K562 (cell line): ENCODE measurements around the gene RNF222. TPM values are rescaled to one million over a fixed set of nuclear protein-coding genes. Genes with fewer than 3 reads are reported as not detected.
A peak's percentile ranks its signal among the peaks of the same experiment; 100 is the strongest.

Experiments
- ATAC-seq: fragments of 200-7000 bp; cut with Tn5 transposase; 3 replicates; pipeline ENCODE4 v1.9.1; 2020; ENCODE audit warnings: moderate library complexity
- BruUV-seq: library from RNA; stranded (reverse); fragments of 400-500 nt; replicated peaks from 2 replicates; lab custom pipeline; 2021; lab: Mats Ljungman, UMichigan
- CTCF ChIA-PET: fragments of 300-600 bp; formaldehyde crosslinking; extraction: SDS; loops from one replicate; lab custom pipeline; 2021; ENCODE audit warnings: low intra/inter-chr PET ratio; lab: Yijun Ruan, JAX
- POLR2A ChIA-PET: fragments of 300-600, 350-650 bp; sonication (Branson Sonifier 250); formaldehyde crosslinking; extraction: SDS; loops from one replicate; lab custom pipeline; 2021; ENCODE audit warnings: antibody characterized with exemption, inconsistent platforms; lab: Yijun Ruan, JAX
- DNase-seq, 4 experiments: peaks; one replicate each; pipeline versions ENCODE4 v3.0.0 to v3.0.0-alpha.2; 2011 to 2018; ENCODE audit warnings: low spot score in 3 of 4, mixed read lengths in 3 of 4; ENCODE audit errors: extremely low read depth in 1 of 4
- FAIRE-seq: peaks from 2 replicates; lab custom pipeline; 2011; peaks lifted over from hg19 to GRCh38; lab: Jason Lieb, UNC
- H2AFZ ChIP-seq: 2 replicates; pipeline ENCODE4 v1.6.0; 2011; ENCODE audit warnings: low read depth, low read length, control low read depth, inconsistent platforms
- H3K27ac ChIP-seq: fragments of 200-600 bp; 3 replicates; pipeline ENCODE4 v1.8.0; 2011; ENCODE audit warnings: low read depth, mild to moderate bottlenecking, control low read depth, inconsistent platforms, low read length, moderate library complexity, mixed read lengths; ENCODE audit errors: extremely low read depth
- H3K27me3 ChIP-seq, 2 experiments: fragments of 300-600 bp in 1 of 2; 2 replicates in 1 of 2; 3 replicates in 1 of 2; pipeline versions ENCODE4 v1.6.0 to v1.8.0; 2011; ENCODE audit warnings: inconsistent platforms in 2 of 2, low read length in 2 of 2, mild to moderate bottlenecking in 1 of 2, mixed read lengths in 1 of 2, moderate library complexity in 1 of 2; ENCODE audit not compliant: control insufficient read depth in 2 of 2, insufficient read depth in 2 of 2
- H3K36me3 ChIP-seq: fragments of 300-600 bp; 3 replicates; pipeline ENCODE4 v1.8.0; 2011; ENCODE audit warnings: mild to moderate bottlenecking, low read length, inconsistent platforms; ENCODE audit not compliant: control insufficient read depth, insufficient read depth
- H3K4me1 ChIP-seq, 2 experiments: fragments of 200-600 bp in 1 of 2; replicated peaks in 1 of 2; 2 replicates in 1 of 2; 3 replicates in 1 of 2; pipeline versions ENCODE4 v1.5.1 to v1.8.0; 2011; ENCODE audit warnings: inconsistent platforms in 2 of 2, low read length in 2 of 2, mild to moderate bottlenecking in 1 of 2, mixed read lengths in 1 of 2, moderate library complexity in 1 of 2; ENCODE audit not compliant: control insufficient read depth in 2 of 2, insufficient read depth in 2 of 2
- H3K4me2 ChIP-seq: 2 replicates; pipeline ENCODE4 v1.6.1; 2011; ENCODE audit warnings: low read length, control low read depth, inconsistent platforms, mixed read lengths; ENCODE audit not compliant: insufficient read depth
- H3K4me3 ChIP-seq: fragments of 200-600 bp; sonication (generic), shearing (Covaris generic); 2 replicates; pipeline ENCODE4 v1.5.1; 2016; ENCODE audit warnings: control low read depth, inconsistent platforms
- H3K79me2 ChIP-seq: fragments of 200-600 bp; 3 replicates; pipeline ENCODE4 v1.8.0; 2011; ENCODE audit warnings: low read length, inconsistent platforms; ENCODE audit not compliant: control insufficient read depth, insufficient read depth
- H3K9ac ChIP-seq, 2 experiments: 2 replicates each; pipeline versions ENCODE4 v1.6.0 to v1.6.1; 2011; ENCODE audit warnings: low read depth in 2 of 2, low read length in 2 of 2, control low read depth in 1 of 2, inconsistent platforms in 1 of 2, mild to moderate bottlenecking in 1 of 2, mixed read lengths in 1 of 2; ENCODE audit not compliant: insufficient read depth in 1 of 2
- H3K9me1 ChIP-seq: one replicate; pipeline ENCODE4 v1.6.0; 2011; ENCODE audit warnings: inconsistent platforms, mild to moderate bottlenecking, low read length, moderate library complexity; ENCODE audit not compliant: control insufficient read depth, insufficient read depth
- H3K9me3 ChIP-seq: replicated peaks from 2 replicates; pipeline ENCODE4 v1.5.1; 2011; ENCODE audit warnings: low read depth, low read length, inconsistent platforms; ENCODE audit not compliant: control insufficient read depth, insufficient read depth
- H4K20me1 ChIP-seq: replicated peaks from 2 replicates; pipeline ENCODE4 v1.6.1; 2011; ENCODE audit warnings: low read length, inconsistent platforms, mixed read lengths; ENCODE audit not compliant: control insufficient read depth, insufficient read depth
- DEAF1 ChIP-seq: fragments of 450-650 bp; formaldehyde crosslinking; IDR thresholded peaks from 2 replicates; pipeline ENCODE4 v1.4.0; 2020; ENCODE audit warnings: mild to moderate bottlenecking, moderate library complexity
- HNRNPK ChIP-seq: fragments of 200-400 bp; formaldehyde crosslinking; IDR thresholded peaks from one replicate; pipeline ENCODE4 v1.6.1; 2018; ENCODE audit warnings: mild to moderate bottlenecking, low read depth, low read length; ENCODE audit not compliant: poor library complexity, severe bottlenecking
- JUNB ChIP-seq: fragments of 450-650 bp; formaldehyde crosslinking; conservative IDR thresholded peaks from 2 replicates; pipeline ENCODE4 v1.4.0; 2020; ENCODE audit warnings: mild to moderate bottlenecking
- RBM17 ChIP-seq: fragments of 200-400 bp; formaldehyde crosslinking; IDR thresholded peaks from 2 replicates; pipeline ENCODE4 v1.6.1; 2017; ENCODE audit warnings: low read depth, mild to moderate bottlenecking, low read length, borderline replicate concordance
- THAP7 ChIP-seq: fragments of 250-450 bp; sonication (Bioruptor Pico); IDR thresholded peaks from 2 replicates; pipeline ENCODE4 v1.5.0; 2021
- ZNF785 ChIP-seq: fragments of 250-450 bp; sonication (Bioruptor Pico); IDR thresholded peaks from 2 replicates; pipeline ENCODE4 v1.4.0; 2020; ENCODE audit warnings: mild to moderate bottlenecking
- WGBS: fragments of 100-300 bp; shearing (Covaris generic); methylation state at CpG from one replicate; pipeline ENCODE4 v1.1.6; 2016; ENCODE audit warnings: low coverage, mixed read lengths; ENCODE audit not compliant: insufficient coverage; ENCODE audit errors: missing lambda C conversion rate; 5-methylcytosine and 5-hydroxymethylcytosine counted together
- in situ Hi-C: fragments of 300-500 bp; cut with MboI; formaldehyde crosslinking; loops from 4 replicates; pipeline ENCODE4 v1.15.0; 2018; ENCODE audit warnings: inconsistent platforms, mixed read lengths
- intact Hi-C: fragments of 100-400 bp; cut with micrococcal nuclease; formaldehyde crosslinking; loops from 2 replicates; pipeline ENCODE4 v1.14.2; 2022
- polyA plus RNA-seq, 8 experiments: library from polyadenylated mRNA; depleted of rRNA in 4 of 8; stranded (reverse) in 5 of 8; unstranded in 3 of 8; fragments of >200 nt; fragmentation: Nextera tagmentation in 2 of 8; fragmentation: Illumina TruSeq in 1 of 8; extraction: Ambion mirVana in 2 of 8; extraction: Trizol in 1 of 8; gene quantifications; 2 replicates each; pipeline versions ENCODE4 v1.2.1 to v1.2.3, GENCODE V29; 2011 to 2014; ENCODE audit warnings: inconsistent platforms in 1 of 8, missing spikeins in 1 of 8
- total RNA-seq, 7 experiments: library from RNA; depleted of rRNA in 6 of 7; stranded (reverse); fragments of >200 nt in 6 of 7; fragmentation: Illumina TruSeq in 2 of 7; extraction: Trizol in 2 of 7; gene quantifications; 2 replicates each; pipeline versions ENCODE4 v1.2.1 to v1.2.3, GENCODE V29; 2011 to 2021; ENCODE audit warnings: low replicate concordance in 1 of 7
- TF ChIP-seq, protein P1 (sequence below): sonication (generic); formaldehyde crosslinking; IDR thresholded peaks from 2 replicates; pipeline ENCODE4 v1.8.1; 2023; ENCODE audit warnings: mild to moderate bottlenecking, missing genetic modification reagents
- TF ChIP-seq, protein P2 (sequence below): fragments of 250-450 bp; sonication (Bioruptor Pico); IDR thresholded peaks from 2 replicates; pipeline ENCODE4 v1.5.0; 2021; ENCODE audit warnings: mild to moderate bottlenecking, moderate library complexity

Gene RNF222
- total and polyA plus RNA-seq, 9 of the 15 experiments (the other 6 are each of a cell fraction or from before 2014, with no cell fraction given), result not detected

DNA sequence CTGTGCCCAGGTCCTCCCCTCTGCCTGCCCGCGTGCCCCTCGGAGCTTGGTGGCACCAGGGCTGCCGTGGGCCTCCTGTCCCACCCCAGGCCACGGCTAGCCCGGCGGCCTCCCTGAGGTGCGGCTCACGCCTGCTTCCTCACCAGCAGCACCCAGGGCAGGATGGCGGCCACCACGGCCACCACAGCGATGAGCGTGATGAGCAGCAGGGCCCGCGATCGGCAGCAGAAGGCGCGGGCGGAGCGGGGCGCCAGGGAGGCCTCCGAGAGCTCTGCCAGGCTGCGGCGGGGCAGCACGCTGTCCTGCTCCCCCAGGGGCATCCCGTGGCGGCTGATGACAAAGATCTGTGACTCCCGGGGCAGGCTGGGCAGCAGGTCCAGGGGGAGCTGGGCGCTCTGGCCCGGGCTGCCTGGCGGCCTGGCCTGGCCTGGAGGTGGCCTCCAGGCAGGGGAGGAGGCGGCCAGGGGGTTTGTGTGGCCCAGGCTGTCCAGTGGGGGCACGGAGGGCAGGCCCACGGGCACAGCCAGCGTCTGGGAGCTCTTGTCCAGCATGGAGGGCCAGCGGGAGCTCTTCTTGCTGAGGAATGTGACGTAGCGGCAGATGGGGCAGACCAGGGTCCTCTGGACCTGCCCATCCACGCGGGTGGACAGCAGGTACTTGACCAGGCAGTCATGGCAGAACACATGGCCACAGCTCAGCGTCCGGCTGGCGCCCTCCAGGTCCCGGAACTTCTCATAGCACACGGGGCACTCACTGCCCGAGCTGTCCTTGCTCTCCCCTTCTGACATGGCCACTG is 4.8 kb downstream of the RNF222 start:
- H3K4me2 ChIP-seq, result no peak overlapping the region
- no peak for DNase-seq
- TF ChIP-seq, protein P1, sequence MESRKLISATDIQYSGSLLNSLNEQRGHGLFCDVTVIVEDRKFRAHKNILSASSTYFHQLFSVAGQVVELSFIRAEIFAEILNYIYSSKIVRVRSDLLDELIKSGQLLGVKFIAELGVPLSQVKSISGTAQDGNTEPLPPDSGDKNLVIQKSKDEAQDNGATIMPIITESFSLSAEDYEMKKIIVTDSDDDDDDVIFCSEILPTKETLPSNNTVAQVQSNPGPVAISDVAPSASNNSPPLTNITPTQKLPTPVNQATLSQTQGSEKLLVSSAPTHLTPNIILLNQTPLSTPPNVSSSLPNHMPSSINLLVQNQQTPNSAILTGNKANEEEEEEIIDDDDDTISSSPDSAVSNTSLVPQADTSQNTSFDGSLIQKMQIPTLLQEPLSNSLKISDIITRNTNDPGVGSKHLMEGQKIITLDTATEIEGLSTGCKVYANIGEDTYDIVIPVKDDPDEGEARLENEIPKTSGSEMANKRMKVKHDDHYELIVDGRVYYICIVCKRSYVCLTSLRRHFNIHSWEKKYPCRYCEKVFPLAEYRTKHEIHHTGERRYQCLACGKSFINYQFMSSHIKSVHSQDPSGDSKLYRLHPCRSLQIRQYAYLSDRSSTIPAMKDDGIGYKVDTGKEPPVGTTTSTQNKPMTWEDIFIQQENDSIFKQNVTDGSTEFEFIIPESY (CRISPR knock-in tag), result 0 out of 2 replicates have a peak, but pooled peaks have one; percentile 35
- no peak for TF ChIP-seq RBM17
- TF ChIP-seq, protein P2, sequence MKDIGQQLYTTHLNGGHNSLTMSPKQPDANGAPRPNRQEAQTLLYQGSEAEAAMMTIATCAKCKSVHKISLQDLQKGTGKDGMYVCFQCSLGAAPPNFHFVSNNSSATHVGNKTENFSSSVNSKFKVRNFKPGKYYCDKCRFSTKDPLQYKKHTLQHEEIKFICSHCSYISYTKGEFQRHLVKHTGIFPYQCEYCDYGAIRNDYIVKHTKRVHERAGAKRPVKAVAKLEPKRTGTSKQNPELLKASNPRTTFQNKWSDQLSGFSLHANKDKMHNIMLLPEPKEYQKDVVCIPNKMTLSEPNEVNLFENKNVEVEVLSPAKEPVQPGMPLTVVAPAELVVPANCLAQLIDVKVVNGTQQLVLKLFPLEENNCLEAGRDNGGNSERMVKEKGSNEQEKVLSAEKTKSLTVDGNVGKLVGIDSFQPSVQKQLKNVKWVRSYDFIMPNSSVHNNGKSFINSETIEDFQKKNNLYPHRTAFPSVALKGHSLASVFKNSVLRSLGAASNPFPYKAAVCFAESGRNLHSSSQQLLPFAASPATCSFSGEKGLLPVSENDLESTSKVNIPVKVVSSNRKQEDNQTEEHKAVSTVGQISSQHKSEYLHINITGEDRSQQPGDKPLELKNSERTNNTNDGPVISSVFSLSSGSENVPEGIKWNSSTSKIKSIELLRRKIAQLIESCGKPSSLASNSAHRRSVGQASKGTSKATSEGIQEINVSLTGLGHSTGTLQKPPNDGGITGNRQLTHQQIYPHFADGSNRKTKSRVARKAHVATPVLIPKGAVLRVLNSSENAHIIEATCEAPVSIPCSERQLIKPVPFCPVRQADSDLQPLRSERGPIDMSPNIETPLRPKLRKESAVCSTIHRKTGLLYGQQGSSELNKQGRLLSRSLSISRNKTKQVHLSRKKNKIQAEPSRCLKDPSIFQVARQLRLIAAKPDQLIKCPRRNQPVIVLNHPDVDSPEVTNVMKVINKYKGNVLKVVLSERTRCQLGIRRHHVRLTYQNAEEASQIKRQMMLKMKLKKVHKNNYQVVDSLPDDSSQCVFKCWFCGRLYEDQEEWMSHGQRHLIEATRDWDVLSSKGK, result no peak
- no peak for TF ChIP-seq HNRNPK
- TF ChIP-seq ZNF785 (CRISPR knock-in tag), result no peak
- TF ChIP-seq THAP7 (CRISPR knock-in tag), result no peak
- no peak for TF ChIP-seq JUNB
- TF ChIP-seq DEAF1 (CRISPR knock-in tag), result no peak
- TF ChIP-seq, all 486 proteins: peak for 1
- CTCF ChIA-PET, result no interaction called here
- no peak for ATAC-seq
- H2AFZ ChIP-seq, result no peak overlapping the region
- BruUV-seq, result no TSS peak
- H3K4me3 ChIP-seq, result no peak overlapping the region
- POLR2A ChIA-PET, result interaction anchor here (0.7 kb wide), 1 partner anchor 17 kb away, joined by 5 read pairs; no protein-coding TSS in a partner anchor
- H3K9ac ChIP-seq, result 0 out of 4 replicates have a peak overlapping the region, but pooled peaks of 1 of the 2 experiments have one; percentile 13
- no peaks in the 10 kb centered on the region for H3K36me3 ChIP-seq
- H3K9me1 ChIP-seq, result no peaks in the 10 kb centered on the region
- H3K9me3 ChIP-seq, result no peaks in the 10 kb centered on the region
- no peaks in the 10 kb centered on the region for H4K20me1 ChIP-seq
- in situ Hi-C loops, result loop anchor here (25.0 kb wide), 1 partner anchor 1144 kb away; no protein-coding TSS in a partner anchor
- no peaks in the 10 kb centered on the region for H3K79me2 ChIP-seq
- peaks cover 4 to 27% of the 10 kb centered on the region in 2 experiments; a peak in 4 of 5 replicates for H3K4me1 ChIP-seq
- intact Hi-C loops, result no loop called here
- H3K27ac ChIP-seq, result no peak overlapping the region
- no peak for FAIRE-seq
- peaks cover 0 to 16% of the 10 kb centered on the region in 2 experiments; a peak in 3 of 5 replicates for H3K27me3 ChIP-seq
- 90% methylated on average over 9 of the region's 46 CpGs for WGBS
